ENCODE measurements around the gene DLD.
"Not testable (repeated sequence)": the region's sequence is repeated elsewhere in the genome, so short reads cannot be mapped to it uniquely, and the experiment has no call there.

The DLD gene

DNA sequence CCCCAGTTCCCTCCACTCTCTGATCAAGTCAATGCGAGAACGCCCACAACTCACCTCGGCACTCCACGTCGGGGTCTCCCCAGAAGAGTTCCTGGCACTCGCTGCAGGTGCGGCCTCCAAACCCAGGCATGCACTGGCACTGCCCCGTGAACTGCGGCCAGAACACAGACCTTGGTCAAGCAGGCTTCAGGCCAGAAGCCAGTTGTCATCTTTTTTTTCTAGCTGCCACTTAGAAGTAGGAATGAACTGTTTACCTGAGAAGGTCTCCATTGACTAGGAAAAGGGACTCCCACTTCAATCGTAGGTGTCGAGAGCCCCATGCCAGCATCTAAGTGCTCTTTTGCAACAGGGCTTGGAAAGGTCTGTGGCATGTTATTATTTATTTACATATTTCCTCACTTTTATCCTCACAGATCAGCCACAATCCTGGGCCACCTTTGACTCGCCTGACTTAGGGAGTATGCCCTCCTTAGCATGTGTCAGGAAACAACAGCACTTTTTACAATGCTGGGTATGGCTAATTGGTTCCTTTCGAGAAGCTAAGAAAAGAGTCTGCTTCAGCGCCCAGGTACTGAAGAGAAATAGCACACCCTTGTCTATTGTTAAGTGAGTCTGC is 60.3 kb downstream of the DLD start:
- no peaks in the 10 kb centered on the region for H3K36me3 ChIP-seq
- H3K4me3 ChIP-seq: no peak overlapping the region
- H3K4me2 ChIP-seq: no peak overlapping the region
- no peak overlapping the region for H3K9ac ChIP-seq
- H3K9me3 ChIP-seq: no peaks in the 10 kb centered on the region
- no peak for TF ChIP-seq Cebpa-rat (IDR thresholded peaks at IDR 0.05)
- no peaks in the 10 kb centered on the region for H4K20me1 ChIP-seq
- no peak overlapping the region for H3K27ac ChIP-seq
- no peaks in the 10 kb centered on the region for H3K27me3 ChIP-seq
- no peaks in the 10 kb centered on the region for H3K4me1 ChIP-seq

DNA sequence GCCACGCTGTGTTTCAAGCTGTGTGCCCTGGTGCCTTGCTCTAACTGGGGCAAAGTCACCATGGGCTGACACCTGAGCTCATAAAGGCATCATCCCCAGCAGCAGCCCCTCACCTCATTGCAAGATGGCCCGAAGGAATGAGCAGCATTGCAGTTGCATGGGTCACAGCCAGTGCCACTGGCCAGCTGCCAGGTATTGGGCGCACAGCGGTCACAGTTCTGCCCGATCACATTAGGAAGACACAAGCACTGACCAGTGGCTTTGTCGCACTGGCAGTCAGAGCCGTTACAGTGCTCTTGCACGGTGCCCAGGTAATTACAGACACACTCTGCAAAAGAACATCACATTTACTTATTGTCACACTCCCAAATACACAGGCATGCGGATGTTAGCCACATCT is 60.9 kb downstream of the DLD start:
- no peaks in the 10 kb centered on the region for H3K4me1 ChIP-seq
- no peaks in the 10 kb centered on the region for H3K9me3 ChIP-seq
- H4K20me1 ChIP-seq: no peaks in the 10 kb centered on the region
- H3K9ac ChIP-seq: no peak overlapping the region
- no peaks in the 10 kb centered on the region for H3K27me3 ChIP-seq
- no peak overlapping the region for H3K27ac ChIP-seq
- no peaks in the 10 kb centered on the region for H3K36me3 ChIP-seq
- H3K4me3 ChIP-seq: no peak overlapping the region
- H3K4me2 ChIP-seq: no peak overlapping the region
- no peak for TF ChIP-seq Cebpa-rat (IDR thresholded peaks at IDR 0.05)

DNA sequence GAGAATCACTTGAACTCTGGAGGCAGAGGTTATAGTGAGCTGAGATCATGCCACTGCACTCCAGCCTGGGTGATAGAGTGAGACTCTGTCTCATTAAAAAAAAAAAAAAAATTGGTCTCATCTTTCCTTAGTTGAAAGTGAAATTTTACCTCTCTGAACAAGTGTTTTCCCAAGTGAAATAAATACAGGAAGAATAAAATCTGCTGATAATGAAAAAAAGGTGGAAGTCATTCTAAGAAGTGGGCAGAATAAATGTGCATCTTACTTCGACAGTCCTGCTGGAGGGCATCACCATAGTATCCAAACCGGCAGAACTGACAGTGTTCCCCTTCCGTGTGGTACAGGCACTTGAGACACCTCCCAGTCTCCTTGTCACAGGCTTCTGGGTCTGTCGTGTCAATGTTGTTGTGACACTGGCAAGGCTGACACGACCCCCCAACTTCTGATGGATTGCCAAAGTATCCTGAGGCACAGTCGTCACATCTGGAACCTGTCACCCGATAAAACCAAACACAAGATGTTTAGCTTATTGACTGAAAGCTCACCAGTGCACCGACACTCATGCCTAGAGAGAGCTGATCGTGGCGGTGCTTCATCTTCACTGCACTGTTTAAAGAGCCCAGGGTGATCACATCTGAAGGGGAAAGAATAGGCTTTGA is 62.4 kb downstream of the DLD start:
- Histone ChIP-seq H4K20me1 (no peaks in the 10 kb centered on the region), H3K27ac (no peak overlapping the region), H3K9me3 (no peaks in the 10 kb centered on the region), H3K9ac (no peak overlapping the region), H3K4me1 (no peaks in the 10 kb centered on the region), H3K4me2 (no peak overlapping the region), H3K36me3 (no peaks in the 10 kb centered on the region), H3K4me3 (no peak overlapping the region), H3K27me3 (no peaks in the 10 kb centered on the region)
- no peak for TF ChIP-seq Cebpa-rat (IDR thresholded peaks at IDR 0.05)

- Histone ChIP-seq H3K36me3 (no peaks in the 10 kb centered on the region), H3K9me3 (no peaks in the 10 kb centered on the region), H3K27me3 (no peaks in the 10 kb centered on the region), H3K4me1 (no peaks in the 10 kb centered on the region), H4K20me1 (no peaks in the 10 kb centered on the region), H3K27ac (no peak overlapping the region), H3K4me2 (no peak overlapping the region), H3K4me3 (no peak overlapping the region), H3K9ac (no peak overlapping the region)
- no peak for TF ChIP-seq Cebpa-rat (IDR thresholded peaks at IDR 0.05)
Observed at GRCh38 chr7:107953924-107954303, 62.9 kb downstream of the DLD start.

DNA sequence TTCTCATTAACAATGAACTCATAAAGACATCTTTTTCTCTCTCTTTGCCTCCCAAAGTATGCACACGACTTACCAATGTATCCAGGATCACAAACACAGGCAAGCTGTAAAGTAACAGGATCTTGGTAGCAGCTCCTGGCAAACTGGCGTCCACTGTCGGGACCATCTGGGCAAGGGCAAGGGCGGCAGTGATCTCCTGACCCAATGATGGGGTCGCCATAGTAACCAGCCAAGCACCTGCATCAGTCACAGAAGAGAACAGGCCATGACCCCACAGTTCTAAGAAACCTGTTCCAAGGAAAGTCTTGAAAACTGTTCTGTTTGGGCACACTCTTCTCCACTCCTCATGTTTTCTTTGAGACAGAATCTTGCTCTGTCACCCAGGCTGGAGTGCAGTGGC is 64.4 kb downstream of the DLD start:
- Histone ChIP-seq H3K4me2 (no peak overlapping the region), H3K4me1 (no peaks in the 10 kb centered on the region), H3K9ac (no peak overlapping the region), H3K27me3 (no peaks in the 10 kb centered on the region), H3K9me3 (no peaks in the 10 kb centered on the region), H3K27ac (no peak overlapping the region), H3K4me3 (no peak overlapping the region), H4K20me1 (no peaks in the 10 kb centered on the region), H3K36me3 (no peaks in the 10 kb centered on the region)
- TF ChIP-seq Cebpa-rat (IDR thresholded peaks at IDR 0.05): no peak

- H3K27ac ChIP-seq: not testable (repeated sequence)
Observed at GRCh38 chr7:107956950-107957349, 66.0 kb downstream of the DLD start.

GRCh38 chr7:107957436-107957835 is 66.5 kb downstream of the DLD start:
- H4K20me1 ChIP-seq: no peaks in the 10 kb centered on the region
- no peak overlapping the region for H3K4me2 ChIP-seq
- no peaks in the 10 kb centered on the region for H3K36me3 ChIP-seq
- H3K9me3 ChIP-seq: no peaks in the 10 kb centered on the region
- TF ChIP-seq Cebpa-rat (IDR thresholded peaks at IDR 0.05): no peak
- no peak overlapping the region for H3K4me3 ChIP-seq
- no peak overlapping the region for H3K9ac ChIP-seq
- no peaks in the 10 kb centered on the region for H3K27me3 ChIP-seq
- no peaks in the 10 kb centered on the region for H3K4me1 ChIP-seq
- no peak overlapping the region for H3K27ac ChIP-seq

More at GRCh38 chr7:107956950-107957349, 66.0 kb downstream of the DLD start:
- not testable (repeated sequence) for H3K4me1 ChIP-seq, H4K20me1 ChIP-seq, H3K27me3 ChIP-seq, H3K4me2 ChIP-seq, H3K4me3 ChIP-seq, H3K9me3 ChIP-seq, H3K36me3 ChIP-seq, H3K9ac ChIP-seq

- no peaks in the 10 kb centered on the region for H4K20me1 ChIP-seq
- no peak for TF ChIP-seq Cebpa-rat (IDR thresholded peaks at IDR 0.05)
- H3K4me2 ChIP-seq: no peak overlapping the region
- no peaks in the 10 kb centered on the region for H3K36me3 ChIP-seq
- no peaks in the 10 kb centered on the region for H3K27me3 ChIP-seq
- no peaks in the 10 kb centered on the region for H3K9me3 ChIP-seq
- H3K27ac ChIP-seq: no peak overlapping the region
- H3K4me1 ChIP-seq: no peaks in the 10 kb centered on the region
- no peak overlapping the region for H3K9ac ChIP-seq
- H3K4me3 ChIP-seq: no peak overlapping the region
Observed at GRCh38 chr7:107958764-107959526, 68.0 kb downstream of the DLD start.

- Histone ChIP-seq H3K9me3 (no peaks in the 10 kb centered on the region), H3K4me1 (no peaks in the 10 kb centered on the region), H3K9ac (no peak overlapping the region), H3K27me3 (no peaks in the 10 kb centered on the region), H3K36me3 (no peaks in the 10 kb centered on the region), H3K4me3 (no peak overlapping the region), H3K27ac (no peak overlapping the region), H4K20me1 (no peaks in the 10 kb centered on the region), H3K4me2 (no peak overlapping the region)
- TF ChIP-seq Cebpa-rat (IDR thresholded peaks at IDR 0.05): no peak
Observed at GRCh38 chr7:107959527-107959898, 68.5 kb downstream of the DLD start.

DNA sequence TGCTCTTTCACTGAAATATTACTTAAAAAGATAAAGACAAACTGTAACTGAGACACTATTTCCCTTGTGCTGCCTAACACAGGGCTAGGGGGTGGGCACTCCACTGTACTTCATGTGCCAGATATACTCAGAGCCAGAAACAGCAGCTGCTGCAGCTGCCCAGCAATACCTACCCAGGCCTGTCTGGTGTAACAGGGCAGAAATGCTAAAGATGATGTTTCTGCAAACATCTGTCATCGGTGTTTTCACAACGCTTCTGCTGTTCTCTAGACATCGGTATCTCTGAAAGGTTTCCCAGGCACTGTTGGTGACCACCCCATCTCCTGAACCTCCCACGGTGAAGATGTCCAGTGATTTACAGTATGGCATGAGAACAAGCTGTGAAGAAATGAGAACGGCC is 69.3 kb downstream of the DLD start:
- Histone ChIP-seq H3K4me2 (no peak overlapping the region), H3K4me1 (no peaks in the 10 kb centered on the region), H3K9me3 (no peaks in the 10 kb centered on the region), H3K9ac (no peak overlapping the region), H3K27ac (no peak overlapping the region), H3K4me3 (no peak overlapping the region), H3K27me3 (no peaks in the 10 kb centered on the region), H3K36me3 (no peaks in the 10 kb centered on the region), H4K20me1 (no peaks in the 10 kb centered on the region)
- no peak for TF ChIP-seq Cebpa-rat (IDR thresholded peaks at IDR 0.05)
